AG09319 (cell line): ENCODE results near the gene RPL35.

Experiments used
- DNase-seq: peaks from one replicate; pipeline ENCODE4 v3.0.0-alpha.2; 2010; ENCODE audit warnings: low read depth; ENCODE audit errors: extremely low read depth
- TF ChIP-seq, protein P1 (sequence below): IDR thresholded peaks from 2 replicates; pipeline ENCODE4 v1.5.1; 2011; ENCODE audit warnings: low read depth, mild to moderate bottlenecking, inconsistent platforms, low read length, moderate library complexity

RPL35 gene

DNA sequence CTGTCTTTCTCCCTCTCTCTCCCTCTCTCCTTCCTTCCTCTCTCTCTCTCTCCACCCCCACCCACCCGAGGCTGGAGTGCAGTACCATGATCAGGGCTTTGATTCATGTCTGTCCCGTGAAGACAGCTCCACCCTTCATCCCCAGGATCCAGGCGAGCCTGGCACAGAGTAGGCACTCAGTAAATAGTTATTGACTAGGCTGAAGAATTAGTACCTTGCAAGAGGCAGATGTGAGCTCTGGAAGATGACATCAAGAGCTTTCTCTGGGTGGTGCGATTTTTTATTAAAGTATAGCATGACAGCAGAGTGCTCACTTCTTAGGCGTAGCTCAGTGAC, 32.5 kb downstream of the RPL35 start:
- no peak for DNase-seq
- TF ChIP-seq, protein P1, sequence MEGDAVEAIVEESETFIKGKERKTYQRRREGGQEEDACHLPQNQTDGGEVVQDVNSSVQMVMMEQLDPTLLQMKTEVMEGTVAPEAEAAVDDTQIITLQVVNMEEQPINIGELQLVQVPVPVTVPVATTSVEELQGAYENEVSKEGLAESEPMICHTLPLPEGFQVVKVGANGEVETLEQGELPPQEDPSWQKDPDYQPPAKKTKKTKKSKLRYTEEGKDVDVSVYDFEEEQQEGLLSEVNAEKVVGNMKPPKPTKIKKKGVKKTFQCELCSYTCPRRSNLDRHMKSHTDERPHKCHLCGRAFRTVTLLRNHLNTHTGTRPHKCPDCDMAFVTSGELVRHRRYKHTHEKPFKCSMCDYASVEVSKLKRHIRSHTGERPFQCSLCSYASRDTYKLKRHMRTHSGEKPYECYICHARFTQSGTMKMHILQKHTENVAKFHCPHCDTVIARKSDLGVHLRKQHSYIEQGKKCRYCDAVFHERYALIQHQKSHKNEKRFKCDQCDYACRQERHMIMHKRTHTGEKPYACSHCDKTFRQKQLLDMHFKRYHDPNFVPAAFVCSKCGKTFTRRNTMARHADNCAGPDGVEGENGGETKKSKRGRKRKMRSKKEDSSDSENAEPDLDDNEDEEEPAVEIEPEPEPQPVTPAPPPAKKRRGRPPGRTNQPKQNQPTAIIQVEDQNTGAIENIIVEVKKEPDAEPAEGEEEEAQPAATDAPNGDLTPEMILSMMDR, result no peak

DNA sequence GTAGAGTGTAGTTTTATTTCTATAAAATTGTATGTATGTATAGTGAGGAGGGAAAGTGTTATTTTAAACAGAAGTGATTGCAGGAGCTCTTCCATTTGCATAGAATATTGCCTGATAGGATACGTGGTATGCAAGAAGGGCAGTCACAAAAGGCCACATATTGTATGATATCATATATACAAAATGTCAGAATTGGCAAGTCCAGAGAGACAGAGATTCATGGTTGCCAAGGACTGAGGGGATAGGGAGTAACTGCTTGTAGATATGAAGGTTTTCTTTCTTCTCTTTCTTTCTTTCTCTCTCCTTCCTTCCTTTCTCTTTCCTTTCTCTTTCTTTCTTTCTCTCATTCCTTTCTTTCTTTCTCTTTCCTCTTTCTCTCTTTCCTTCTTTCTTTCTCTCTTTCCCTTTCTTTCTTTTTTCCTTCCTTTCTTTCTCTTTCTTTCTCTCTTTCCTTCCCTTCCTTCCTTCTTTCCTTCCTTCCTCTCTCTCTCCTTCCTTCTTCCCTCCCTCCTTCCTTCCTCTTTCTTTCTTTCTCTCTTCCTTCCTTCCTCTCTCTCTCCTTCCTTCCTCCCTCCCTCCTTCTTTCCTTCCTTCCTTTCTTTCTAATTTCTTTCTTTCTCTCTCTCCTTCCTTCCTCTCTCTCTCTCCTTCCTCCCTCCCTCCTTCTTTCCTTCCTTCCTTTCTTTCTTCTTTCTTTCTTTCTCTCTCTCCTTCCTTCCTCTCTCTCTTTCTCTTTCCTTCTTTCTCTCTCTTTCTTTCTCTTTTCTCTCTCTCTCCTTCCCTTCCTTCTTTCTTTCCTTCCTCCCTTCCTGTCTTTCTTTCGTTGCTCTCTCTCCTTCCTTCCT, 33.0 kb downstream of the RPL35 start:
- TF ChIP-seq, protein P1, result no peak
- no peak for DNase-seq

DNA sequence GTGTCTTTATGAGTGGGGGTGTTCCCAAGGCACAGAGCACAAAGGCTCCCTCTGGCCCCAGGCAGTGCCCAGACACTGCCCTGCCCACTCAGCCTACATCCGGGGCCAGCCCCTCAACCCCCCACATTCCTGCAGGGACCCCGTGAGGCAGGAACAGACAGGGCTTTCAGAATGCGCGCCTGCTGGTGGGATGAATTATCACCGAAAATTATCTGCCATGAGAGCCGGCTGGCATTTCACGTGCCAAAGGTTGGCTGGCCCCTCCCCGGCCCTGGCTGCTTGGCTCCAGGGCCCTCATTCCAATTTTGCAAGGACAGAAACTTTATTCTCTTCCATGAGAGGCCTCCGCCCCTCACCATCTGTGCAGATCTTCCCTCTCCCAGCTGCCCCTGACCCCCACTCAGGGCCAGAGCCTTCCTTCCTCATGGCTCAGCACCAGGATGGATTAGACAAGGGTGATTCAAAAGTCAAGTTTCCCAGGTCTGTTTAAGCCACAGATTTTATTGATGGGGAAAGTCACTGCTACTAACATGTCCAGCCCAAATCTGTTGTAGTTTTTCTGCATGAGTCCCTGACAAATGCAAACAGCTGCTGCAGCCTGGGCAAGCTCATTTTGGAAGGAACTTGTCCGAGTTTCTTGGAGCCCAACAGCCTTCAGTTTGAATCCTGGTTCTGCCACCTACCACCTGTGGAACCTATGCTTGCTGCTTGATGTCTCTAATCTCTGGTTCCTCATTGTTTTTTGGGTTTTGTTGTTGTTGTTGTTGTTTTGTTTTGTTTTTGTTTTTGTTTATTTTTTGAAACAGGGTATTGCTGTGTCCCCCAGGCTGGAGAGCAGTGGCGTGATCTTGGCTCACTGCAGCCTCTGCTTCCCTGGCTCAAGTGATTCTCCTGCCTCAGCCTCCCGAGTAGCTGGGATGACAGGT, 40.8 kb downstream of the RPL35 start:
- TF ChIP-seq, protein P1, result no peak
- DNase-seq, result no peak

DNA sequence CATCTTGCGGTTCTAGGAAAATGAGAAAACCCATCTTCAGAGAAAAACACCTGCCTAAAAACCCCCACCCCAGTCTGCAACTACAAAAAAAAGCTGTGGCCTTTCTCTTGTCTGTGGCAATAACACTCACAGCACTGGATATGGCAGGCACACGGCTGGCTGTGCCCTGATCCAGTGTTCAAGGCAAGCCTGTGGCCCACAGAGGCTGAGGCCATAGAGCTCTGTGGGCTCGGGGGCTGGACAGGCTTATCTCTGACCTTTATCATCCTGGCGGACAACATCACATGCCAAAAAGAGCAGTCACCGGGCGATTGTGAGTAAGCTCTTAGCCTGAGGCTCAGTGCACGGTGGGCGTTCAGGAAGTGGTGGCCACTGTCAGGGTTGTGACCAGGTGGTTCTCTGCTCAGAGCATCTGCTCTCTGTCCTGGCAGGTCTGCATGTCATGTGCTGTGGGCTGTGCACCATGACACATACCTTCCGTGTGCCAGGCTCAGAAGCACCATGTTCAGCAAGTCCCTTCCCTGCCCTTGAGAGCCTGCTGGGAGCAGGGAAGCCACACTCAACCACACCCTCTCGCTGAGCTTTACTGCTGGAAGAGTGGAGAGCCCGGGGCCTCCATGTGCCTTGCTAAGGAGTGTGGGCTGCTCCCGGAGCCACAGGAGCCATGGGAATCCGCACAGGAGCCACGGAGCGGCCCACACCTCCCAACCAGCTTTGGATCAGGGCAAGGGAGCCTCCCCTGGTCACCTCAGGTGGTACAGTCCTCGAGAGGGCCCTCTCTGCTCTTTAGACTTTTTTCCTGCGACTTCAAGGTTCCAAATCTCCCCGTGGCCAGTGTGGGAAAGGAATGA, 43.1 kb downstream of the RPL35 start:
- no peak for DNase-seq
- TF ChIP-seq, protein P1, result no peak

DNA sequence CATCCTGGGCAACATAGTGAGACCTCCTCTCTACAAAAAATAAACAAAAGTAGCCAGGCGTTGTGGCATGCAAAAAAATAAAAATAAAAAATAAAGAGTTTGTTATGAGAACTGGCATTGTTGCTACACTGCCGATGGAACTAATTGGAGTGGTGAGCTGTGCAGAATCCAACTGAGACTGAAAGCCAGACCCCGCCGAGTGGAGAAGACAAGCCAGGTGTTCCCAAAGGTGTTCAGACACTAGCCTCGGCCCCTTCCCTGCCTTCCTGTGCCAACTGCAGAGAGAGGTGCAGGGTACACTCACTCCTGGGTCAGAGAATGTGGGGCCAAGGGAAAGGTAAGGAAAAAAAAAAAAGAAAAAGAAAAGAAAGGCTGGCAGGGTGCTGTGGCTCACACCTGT, 46.2 kb downstream of the RPL35 start:
- TF ChIP-seq, protein P1, result no peak

DNA sequence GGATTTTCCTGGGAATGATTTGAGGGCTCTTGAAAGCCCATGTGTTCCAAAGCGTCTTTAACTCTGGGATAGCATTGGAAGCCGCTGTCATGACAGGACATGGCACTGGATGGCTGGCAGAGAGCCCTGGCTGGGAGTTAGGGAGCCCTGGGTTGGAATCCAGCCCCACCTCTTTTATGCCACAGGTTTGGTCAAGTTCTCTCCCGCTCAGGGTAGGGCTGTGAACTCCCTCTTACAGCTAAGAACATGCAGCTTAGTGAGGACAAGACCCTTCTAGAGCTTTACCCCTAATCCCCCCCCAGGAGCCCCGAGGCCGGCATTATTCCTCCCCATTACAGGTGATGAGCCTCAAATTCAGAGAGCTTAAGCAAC, 47.6 kb downstream of the RPL35 start:
- no peak for DNase-seq
- TF ChIP-seq, protein P1, result no peak

More for the DNA sequence above, 46.2 kb downstream of the RPL35 start:
- DNase-seq, result no peak
